GM15510 (cell line): ENCODE data around the gene GPR89A.
A peak's percentile ranks its signal among the peaks of the same experiment; 100 is the strongest.

Source experiments
- POLR2A ChIP-seq: IDR thresholded peaks from 3 replicates; pipeline ENCODE4 v1.6.1; 2011; ENCODE audit warnings: borderline replicate concordance; ENCODE audit not compliant: insufficient read length; ENCODE audit errors: extremely low read depth

GPR89A gene

GRCh38 chr1:145607833-145608733, at the start of gene GPR89A:
Gene GPR89A, plus strand, starts transcription at chr1:145607988. Its CDS starts 146 bp downstream, at chr1:145608134.
- TF ChIP-seq POLR2A, result peak; percentile 85

- TF ChIP-seq POLR2A, result no peak
Measured at GRCh38 chr1:145601593-145601992, 6.2 kb upstream of the GPR89A start.

- TF ChIP-seq POLR2A, result no peak
Measured at GRCh38 chr1:145688328-145688727, 80.5 kb downstream of the GPR89A start.

- TF ChIP-seq POLR2A, result no peak
Measured at GRCh38 chr1:145688924-145689323, 81.1 kb downstream of the GPR89A start.

GRCh38 chr1:145689922-145690321, 82.1 kb downstream of the GPR89A start:
- TF ChIP-seq POLR2A, result no peak

GRCh38 chr1:145690587-145691558, 83.1 kb downstream of the GPR89A start:
- no peak for TF ChIP-seq POLR2A

GRCh38 chr1:145692785-145693443, 85.1 kb downstream of the GPR89A start:
- no peak for TF ChIP-seq POLR2A

GRCh38 chr1:145695821-145696629, 88.2 kb downstream of the GPR89A start:
- TF ChIP-seq POLR2A, result no peak

- TF ChIP-seq POLR2A, result no peak
Measured at GRCh38 chr1:145696630-145696960, 88.8 kb downstream of the GPR89A start.

GRCh38 chr1:145701306-145701862, 93.6 kb downstream of the GPR89A start:
- TF ChIP-seq POLR2A, result no peak

GRCh38 chr1:145702052-145702451, 94.3 kb downstream of the GPR89A start:
- no peak for TF ChIP-seq POLR2A

- TF ChIP-seq POLR2A, result no peak
Measured at GRCh38 chr1:145702826-145703225, 95.0 kb downstream of the GPR89A start.

GRCh38 chr1:145705622-145706021, 97.8 kb downstream of the GPR89A start:
- TF ChIP-seq POLR2A, result no peak

- TF ChIP-seq POLR2A, result no peak
Measured at GRCh38 chr1:145706086-145706664, 98.4 kb downstream of the GPR89A start.

GRCh38 chr1:145707183-145707867, 99.5 kb downstream of the GPR89A start, which contains the start of gene PDZK1:
Gene PDZK1, minus strand, starts transcription at chr1:145707368. Its CDS starts 19,347 bp downstream, at chr1:145688021.
- no peak for TF ChIP-seq POLR2A
